ENCODE results near the gene TPM2.

TPM2 gene

DNA sequence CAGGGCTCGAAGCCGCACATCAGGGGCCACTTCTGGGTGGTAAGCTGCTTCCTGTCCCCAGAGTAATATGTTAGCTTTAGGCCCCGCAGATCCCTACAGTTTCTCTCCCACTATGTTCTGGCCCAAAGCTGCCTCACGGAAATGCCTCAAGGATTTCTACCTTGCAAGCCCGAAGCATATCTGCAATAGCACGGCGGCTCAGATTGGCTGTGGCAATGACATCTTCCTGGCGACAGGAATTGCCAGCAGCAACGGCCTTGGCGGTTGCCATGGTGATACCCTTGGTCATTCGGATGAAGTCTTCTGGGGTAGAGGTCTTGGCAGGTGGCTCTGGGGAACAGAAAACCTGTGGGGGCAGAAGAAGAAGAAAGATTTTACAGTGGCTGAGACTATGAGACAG lies 10.3 kb upstream of the TPM2 start:
- H3K36me3 ChIP-seq (replicated peaks): peaks cover 98% of the 10 kb centered on the region
- DNase-seq: no peak
- in situ Hi-C loops (cut with HindIII; ENCODE audit: low pct_ligation_motif_present, low sequenced_read_pairs): no loop called here

DNA sequence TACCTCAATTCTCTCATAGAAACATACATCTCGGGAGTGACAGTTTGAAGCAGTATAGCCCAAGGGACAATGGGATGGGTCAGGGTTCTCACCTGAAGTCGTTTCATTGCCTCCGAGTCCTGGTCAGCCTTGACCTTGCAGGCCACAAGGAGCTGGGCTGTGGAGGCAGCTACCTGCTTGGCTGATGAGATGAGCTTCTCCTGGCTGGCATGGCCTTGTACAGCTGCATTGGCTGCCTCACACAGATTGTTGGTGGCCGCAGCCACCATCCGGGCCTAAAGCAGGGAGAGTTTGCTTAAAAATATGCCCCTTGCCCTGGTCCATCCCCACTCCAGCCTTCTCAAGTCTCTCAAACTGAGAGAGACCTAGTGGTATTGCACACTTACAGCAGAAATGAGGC lies 8.5 kb upstream of the TPM2 start:
- no peak overlapping the region for H3K4me3 ChIP-seq (ENCODE audit: low read depth, low read length)
- in situ Hi-C loops (cut with HindIII; ENCODE audit: low pct_ligation_motif_present, low sequenced_read_pairs): no loop called here
- TF ChIP-seq, protein P1, sequence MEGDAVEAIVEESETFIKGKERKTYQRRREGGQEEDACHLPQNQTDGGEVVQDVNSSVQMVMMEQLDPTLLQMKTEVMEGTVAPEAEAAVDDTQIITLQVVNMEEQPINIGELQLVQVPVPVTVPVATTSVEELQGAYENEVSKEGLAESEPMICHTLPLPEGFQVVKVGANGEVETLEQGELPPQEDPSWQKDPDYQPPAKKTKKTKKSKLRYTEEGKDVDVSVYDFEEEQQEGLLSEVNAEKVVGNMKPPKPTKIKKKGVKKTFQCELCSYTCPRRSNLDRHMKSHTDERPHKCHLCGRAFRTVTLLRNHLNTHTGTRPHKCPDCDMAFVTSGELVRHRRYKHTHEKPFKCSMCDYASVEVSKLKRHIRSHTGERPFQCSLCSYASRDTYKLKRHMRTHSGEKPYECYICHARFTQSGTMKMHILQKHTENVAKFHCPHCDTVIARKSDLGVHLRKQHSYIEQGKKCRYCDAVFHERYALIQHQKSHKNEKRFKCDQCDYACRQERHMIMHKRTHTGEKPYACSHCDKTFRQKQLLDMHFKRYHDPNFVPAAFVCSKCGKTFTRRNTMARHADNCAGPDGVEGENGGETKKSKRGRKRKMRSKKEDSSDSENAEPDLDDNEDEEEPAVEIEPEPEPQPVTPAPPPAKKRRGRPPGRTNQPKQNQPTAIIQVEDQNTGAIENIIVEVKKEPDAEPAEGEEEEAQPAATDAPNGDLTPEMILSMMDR (IDR thresholded peaks at IDR 0.05; ENCODE audit: low read depth, low read length, missing control alignments): no peak
- no peak for DNase-seq
- no peak overlapping the region for H3K27ac ChIP-seq
- no peaks in the 10 kb centered on the region for H3K27me3 ChIP-seq (replicated peaks)
- peaks cover 80% of the 10 kb centered on the region for H3K36me3 ChIP-seq (replicated peaks)

More for the DNA sequence above, 10.3 kb upstream of the TPM2 start:
- no peak overlapping the region for H3K4me3 ChIP-seq (ENCODE audit: low read depth, low read length)
- H3K27ac ChIP-seq: no peak overlapping the region
- no peaks in the 10 kb centered on the region for H3K27me3 ChIP-seq (replicated peaks)
- TF ChIP-seq, protein P1 (IDR thresholded peaks at IDR 0.05; ENCODE audit: low read depth, low read length, missing control alignments): no peak

DNA sequence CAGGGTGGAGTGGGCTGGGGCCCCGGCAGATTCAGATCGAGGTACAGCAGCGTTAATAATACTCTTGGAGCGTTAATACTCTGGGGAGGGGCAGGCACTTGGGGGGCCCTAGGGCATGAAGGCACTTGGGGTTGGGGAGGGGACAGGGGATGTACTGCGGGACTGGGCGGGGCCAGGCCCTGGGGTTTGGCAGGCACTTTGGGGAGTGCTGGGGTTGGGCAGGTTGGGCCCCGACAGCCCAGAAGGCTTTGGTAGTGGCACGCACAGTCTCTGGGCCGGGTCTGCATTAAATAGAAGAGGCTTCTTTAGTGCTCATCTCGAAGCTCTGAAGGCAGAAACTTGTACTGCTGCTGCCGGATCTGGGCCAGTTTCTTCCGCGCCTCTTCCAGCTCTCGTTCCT lies 7.8 kb upstream of the TPM2 start:
- no peak for DNase-seq
- H3K27me3 ChIP-seq (replicated peaks): no peaks in the 10 kb centered on the region
- TF ChIP-seq, protein P1 (IDR thresholded peaks at IDR 0.05; ENCODE audit: low read depth, low read length, missing control alignments): no peak
- H3K27ac ChIP-seq: no peak overlapping the region
- peaks cover 73% of the 10 kb centered on the region for H3K36me3 ChIP-seq (replicated peaks)
- in situ Hi-C loops (cut with HindIII; ENCODE audit: low pct_ligation_motif_present, low sequenced_read_pairs): no loop called here
- H3K4me3 ChIP-seq (ENCODE audit: low read depth, low read length): no peak overlapping the region

DNA sequence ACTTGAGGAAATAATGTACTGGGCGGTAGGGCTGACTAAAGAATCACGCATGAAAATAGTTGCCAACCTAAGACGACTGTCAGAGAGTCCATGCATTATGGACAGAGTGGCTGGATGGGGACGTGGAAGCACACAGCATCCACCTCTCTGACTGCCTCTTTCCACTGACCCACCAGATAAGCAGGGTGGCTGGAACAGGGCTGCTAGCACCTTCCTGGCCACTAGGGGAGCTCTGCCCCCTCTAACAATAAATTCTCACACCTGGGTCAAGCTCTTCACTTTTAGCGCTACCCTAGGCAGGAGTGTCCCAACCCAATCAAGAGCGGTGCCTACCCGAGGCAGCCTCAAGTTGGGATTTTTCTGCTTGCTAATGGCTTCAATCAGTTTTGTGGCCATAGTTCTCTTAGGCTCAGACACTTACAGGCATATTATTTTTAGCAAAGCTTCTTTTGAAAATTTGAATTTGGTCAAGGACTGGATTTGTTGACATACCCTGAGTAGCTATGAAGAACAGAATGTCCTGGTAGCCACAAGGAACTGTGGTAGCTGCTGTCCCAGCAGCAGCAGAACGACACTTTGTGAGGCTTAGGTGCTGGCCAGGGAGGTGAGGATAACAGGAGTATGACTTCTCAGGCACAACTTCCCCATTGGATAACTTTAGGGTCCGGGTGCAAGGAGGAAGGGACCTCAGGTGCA lies 6.9 kb upstream of the TPM2 start:
- in situ Hi-C loops (cut with HindIII; ENCODE audit: low pct_ligation_motif_present, low sequenced_read_pairs): no loop called here
- Histone ChIP-seq H3K36me3 (replicated peaks) (peaks cover 65% of the 10 kb centered on the region), H3K27ac (peak overlapping the region; percentile 20), H3K27me3 (replicated peaks) (no peaks in the 10 kb centered on the region), H3K4me3 (ENCODE audit: low read depth, low read length) (no peak overlapping the region)
- no peak for DNase-seq
- TF ChIP-seq, protein P1 (IDR thresholded peaks at IDR 0.05; ENCODE audit: low read depth, low read length, missing control alignments): peak; percentile 95

DNA sequence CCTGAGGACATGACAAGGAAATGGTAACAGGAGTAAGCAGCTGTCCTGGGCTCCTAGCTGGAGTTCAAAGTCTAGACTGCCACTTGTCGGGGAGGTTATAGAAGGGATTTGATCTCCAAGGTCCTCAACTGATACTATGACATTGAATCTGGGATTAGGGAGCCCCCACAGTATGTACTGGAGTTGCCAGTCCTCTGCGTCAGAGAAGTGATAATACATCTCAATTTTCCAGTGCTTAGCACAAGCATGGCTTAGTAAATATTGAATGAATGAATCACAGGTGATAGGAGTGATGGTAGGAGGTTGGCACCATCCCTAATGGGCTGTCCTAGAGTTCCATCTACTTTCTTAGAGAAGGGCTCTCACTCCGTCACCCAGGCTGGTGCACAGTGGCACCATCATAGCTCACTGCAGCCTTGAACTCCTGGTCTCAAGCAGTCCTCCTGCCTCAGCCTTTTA lies 6.2 kb upstream of the TPM2 start:
- peak overlapping the region; percentile 20 for H3K27ac ChIP-seq
- H3K36me3 ChIP-seq (replicated peaks): peaks cover 58% of the 10 kb centered on the region
- no peaks in the 10 kb centered on the region for H3K27me3 ChIP-seq (replicated peaks)
- TF ChIP-seq, protein P1 (IDR thresholded peaks at IDR 0.05; ENCODE audit: low read depth, low read length, missing control alignments): no peak
- no peak overlapping the region for H3K4me3 ChIP-seq (ENCODE audit: low read depth, low read length)
- in situ Hi-C loops (cut with HindIII; ENCODE audit: low pct_ligation_motif_present, low sequenced_read_pairs): no loop called here
- no peak for DNase-seq
